Progenitor cell of endocrine pancreas (in vitro differentiated cells): ENCODE data around the gene FAM76A. TPM values are rescaled to one million over a fixed set of nuclear protein-coding genes. Genes with fewer than 3 reads are reported as not detected.
A peak's percentile ranks its signal among the peaks of the same experiment; 100 is the strongest.

Experiments
- DNase-seq: peaks from one replicate; pipeline ENCODE4 v3.0.0; 2021; ENCODE audit warnings: low spot score; ENCODE audit not compliant: unreplicated experiment
- H3K27ac Mint-ChIP-seq: 2 replicates; pipeline ENCODE4 v1.8.0; 2021; ENCODE audit warnings: mild to moderate bottlenecking, moderate library complexity, mixed read lengths
- H3K27me3 Mint-ChIP-seq: 2 replicates; pipeline ENCODE4 v1.8.0; 2021; ENCODE audit warnings: mixed read lengths
- H3K36me3 Mint-ChIP-seq: 2 replicates; pipeline ENCODE4 v1.8.0; 2022; ENCODE audit warnings: mixed read lengths; ENCODE audit not compliant: insufficient read depth
- H3K4me1 Mint-ChIP-seq: 2 replicates; pipeline ENCODE4 v1.8.0; 2021; ENCODE audit warnings: low read depth, mixed read lengths
- H3K4me3 Mint-ChIP-seq: 2 replicates; pipeline ENCODE4 v1.8.0; 2021; ENCODE audit warnings: low read depth, mild to moderate bottlenecking, moderate library complexity, mixed read lengths
- H3K9me3 Mint-ChIP-seq: 2 replicates; pipeline ENCODE4 v1.8.0; 2021; ENCODE audit warnings: low read depth, mixed read lengths
- total RNA-seq: library from RNA; stranded (reverse); gene quantifications from 2 replicates; pipeline ENCODE4 v1.2.1, GENCODE V29; 2021
- TF ChIP-seq, protein P1 (sequence below): fragments of 200-600 bp; sonication (generic); IDR thresholded peaks from one replicate; pipeline ENCODE4 v1.5.0; 2021; ENCODE audit warnings: antibody characterized with exemption, mild to moderate bottlenecking; ENCODE audit not compliant: unreplicated experiment

FAM76A gene
- total RNA-seq, 1 donor from 2014 or later: 14.7 TPM

DNA sequence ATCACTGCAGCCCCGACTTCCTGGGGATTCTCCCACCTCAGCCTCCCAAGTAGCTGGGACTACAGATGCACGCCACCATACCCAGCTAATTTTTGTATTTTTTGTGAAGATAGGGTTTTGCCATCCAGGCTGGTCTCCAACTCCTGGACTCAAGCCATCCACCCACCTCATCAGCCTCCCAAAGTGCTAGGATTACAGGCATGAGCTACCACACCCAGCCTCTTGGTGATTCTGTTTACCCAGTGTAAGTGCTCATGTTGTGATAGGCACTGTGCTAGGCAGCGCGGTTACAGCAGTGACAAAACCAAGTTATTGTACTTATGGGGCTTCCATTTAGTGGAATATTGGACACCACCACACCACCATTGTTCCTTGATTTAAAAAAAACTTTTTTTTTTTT, 37.6 kb downstream of the FAM76A start:
- H3K4me1 Mint-ChIP-seq: no peaks in the 10 kb centered on the region
- H3K36me3 Mint-ChIP-seq: peaks cover 2% of the 10 kb centered on the region
- H3K9me3 Mint-ChIP-seq: no peaks in the 10 kb centered on the region
- TF ChIP-seq, protein P1, sequence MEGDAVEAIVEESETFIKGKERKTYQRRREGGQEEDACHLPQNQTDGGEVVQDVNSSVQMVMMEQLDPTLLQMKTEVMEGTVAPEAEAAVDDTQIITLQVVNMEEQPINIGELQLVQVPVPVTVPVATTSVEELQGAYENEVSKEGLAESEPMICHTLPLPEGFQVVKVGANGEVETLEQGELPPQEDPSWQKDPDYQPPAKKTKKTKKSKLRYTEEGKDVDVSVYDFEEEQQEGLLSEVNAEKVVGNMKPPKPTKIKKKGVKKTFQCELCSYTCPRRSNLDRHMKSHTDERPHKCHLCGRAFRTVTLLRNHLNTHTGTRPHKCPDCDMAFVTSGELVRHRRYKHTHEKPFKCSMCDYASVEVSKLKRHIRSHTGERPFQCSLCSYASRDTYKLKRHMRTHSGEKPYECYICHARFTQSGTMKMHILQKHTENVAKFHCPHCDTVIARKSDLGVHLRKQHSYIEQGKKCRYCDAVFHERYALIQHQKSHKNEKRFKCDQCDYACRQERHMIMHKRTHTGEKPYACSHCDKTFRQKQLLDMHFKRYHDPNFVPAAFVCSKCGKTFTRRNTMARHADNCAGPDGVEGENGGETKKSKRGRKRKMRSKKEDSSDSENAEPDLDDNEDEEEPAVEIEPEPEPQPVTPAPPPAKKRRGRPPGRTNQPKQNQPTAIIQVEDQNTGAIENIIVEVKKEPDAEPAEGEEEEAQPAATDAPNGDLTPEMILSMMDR: no peak
- no peak for DNase-seq
- H3K4me3 Mint-ChIP-seq: no peak overlapping the region
- no peaks in the 10 kb centered on the region for H3K27me3 Mint-ChIP-seq
- no peak overlapping the region for H3K27ac Mint-ChIP-seq

- DNase-seq: no peak
- H3K36me3 Mint-ChIP-seq: no peaks in the 10 kb centered on the region
- no peaks in the 10 kb centered on the region for H3K9me3 Mint-ChIP-seq
- TF ChIP-seq, protein P1: no peak
- H3K4me1 Mint-ChIP-seq: peaks cover 9% of the 10 kb centered on the region
- H3K4me3 Mint-ChIP-seq: no peak overlapping the region
- no peaks in the 10 kb centered on the region for H3K27me3 Mint-ChIP-seq
- H3K27ac Mint-ChIP-seq: no peak overlapping the region
These were observed 44.6 kb downstream of the FAM76A start for GRCh38 chr1:27770293-27770830.

- peaks cover 9% of the 10 kb centered on the region for H3K4me1 Mint-ChIP-seq
- peak overlapping the region; percentile 89 for H3K27ac Mint-ChIP-seq
- no peaks in the 10 kb centered on the region for H3K27me3 Mint-ChIP-seq
- no peak for DNase-seq
- TF ChIP-seq, protein P1: no peak
- H3K36me3 Mint-ChIP-seq: no peaks in the 10 kb centered on the region
- H3K4me3 Mint-ChIP-seq: peak overlapping the region; percentile 92
- no peaks in the 10 kb centered on the region for H3K9me3 Mint-ChIP-seq
These were observed 46.5 kb downstream of the FAM76A start for GRCh38 chr1:27772036-27772931.

DNA sequence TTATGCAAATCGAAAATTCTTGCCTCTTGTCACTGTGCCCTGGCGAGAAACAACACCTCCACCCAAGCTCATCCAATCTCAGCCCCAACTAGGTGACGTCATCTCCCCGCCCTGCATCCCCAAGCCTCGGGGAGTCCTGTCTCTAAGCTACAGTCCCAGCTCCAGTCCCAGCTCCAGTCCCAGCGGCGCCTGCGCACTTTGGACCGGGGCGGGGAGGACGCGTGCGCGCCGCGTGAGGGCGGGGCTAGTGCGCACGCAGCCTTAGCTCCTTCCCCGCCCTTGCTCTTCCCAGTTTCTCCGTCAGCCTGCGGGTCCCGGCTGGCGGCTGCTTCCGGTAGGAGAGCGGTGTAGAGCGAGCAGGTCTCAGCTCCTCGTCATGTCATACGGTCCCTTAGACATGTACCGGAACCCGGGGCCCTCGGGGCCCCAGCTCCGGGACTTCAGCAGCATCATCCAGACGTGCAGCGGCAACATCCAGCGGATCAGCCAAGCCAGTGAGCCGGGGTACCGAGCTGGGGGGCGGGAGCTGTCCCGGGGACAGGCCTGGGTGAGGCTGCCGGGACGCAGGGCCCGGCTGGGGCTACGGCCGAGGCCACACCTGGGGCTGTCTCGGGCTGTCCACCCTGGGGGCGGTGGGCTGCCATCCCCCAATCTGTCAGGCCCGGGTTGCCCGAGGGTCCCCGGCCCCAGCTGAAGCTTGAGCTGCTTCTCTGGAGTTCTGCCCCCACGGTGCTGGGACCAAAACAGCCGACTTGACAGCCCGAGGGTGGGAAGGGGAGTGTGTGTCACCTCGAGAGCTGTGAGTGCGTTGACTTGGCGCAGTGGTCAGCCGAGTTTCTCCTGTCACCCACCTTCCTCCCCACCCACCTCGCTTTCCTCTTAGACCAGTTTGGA, 47.4 kb downstream of the FAM76A start, which contains the start of gene STX12:
TSS of gene STX12 (plus strand) at position 288 of the 894 bp plus-strand sequence. CDS start at position 377, 89 bp downstream.
- Mint-ChIP-seq H3K4me3 (peak within 1 kb of the TSS; percentile 92), H3K27ac (peak within 1 kb of the TSS; percentile 93), H3K4me1 (peaks cover 9% of the 10 kb centered on the region), H3K36me3 (no peaks in the 10 kb centered on the region), H3K9me3 (no peaks in the 10 kb centered on the region), H3K27me3 (no peaks in the 10 kb centered on the region)
- DNase-seq: peak; percentile 98
- TF ChIP-seq, protein P1: no peak
